DOHH2 (cell line): ENCODE data around the gene YTHDF1.

Experiments
- H3F3A ChIP-seq: fragments of 200-600 bp; sonication (generic), shearing (Covaris generic); 2 replicates; pipeline ENCODE4 v1.6.0; 2016; ENCODE audit warnings: antibody characterized with exemption, mild to moderate bottlenecking; ENCODE audit not compliant: control insufficient read depth, insufficient read depth
- H3K27ac ChIP-seq: fragments of 200-600 bp; sonication (generic); 2 replicates; pipeline ENCODE4 v1.5.1; 2014; ENCODE audit warnings: low read depth, mild to moderate bottlenecking, low read length, moderate library complexity
- H3K27me3 ChIP-seq: fragments of 200-600 bp; sonication (generic); 2 replicates; pipeline ENCODE4 v1.6.1; 2014; ENCODE audit warnings: mild to moderate bottlenecking, low read length, mixed read lengths; ENCODE audit not compliant: control insufficient read depth
- H3K36me3 ChIP-seq: fragments of 200-600 bp; sonication (generic); 2 replicates; pipeline ENCODE4 v1.6.1; 2014; ENCODE audit warnings: mild to moderate bottlenecking, low read length, moderate library complexity, mixed read lengths; ENCODE audit not compliant: control insufficient read depth
- H3K4me1 ChIP-seq: fragments of 200-600 bp; sonication (generic); 2 replicates; pipeline ENCODE4 v1.6.1; 2014; ENCODE audit warnings: mild to moderate bottlenecking, low read length, mixed read lengths; ENCODE audit not compliant: control insufficient read depth
- H3K4me2 ChIP-seq: fragments of 200-600 bp; sonication (generic); 2 replicates; pipeline ENCODE4 v1.6.0; 2014; ENCODE audit warnings: mild to moderate bottlenecking, low read length, moderate library complexity
- H3K4me3 ChIP-seq: fragments of 200-600 bp; sonication (generic); 2 replicates; pipeline ENCODE4 v1.5.1; 2014; ENCODE audit warnings: mild to moderate bottlenecking, low read length, mixed read lengths
- H3K79me2 ChIP-seq: fragments of 200-600 bp; sonication (generic); 2 replicates; pipeline ENCODE4 v1.6.1; 2014; ENCODE audit warnings: mild to moderate bottlenecking, low read length, mixed read lengths; ENCODE audit not compliant: control insufficient read depth
- H3K9me2 ChIP-seq: fragments of 200-600 bp; sonication (generic); replicated peaks from 2 replicates; pipeline ENCODE4 v1.6.1; 2014; ENCODE audit warnings: mild to moderate bottlenecking, low read length, mixed read lengths; ENCODE audit not compliant: control insufficient read depth
- H3K9me3 ChIP-seq: fragments of 200-600 bp; sonication (generic); 2 replicates; pipeline ENCODE4 v1.6.1; 2014; ENCODE audit warnings: antibody characterized with exemption, low read length, mixed read lengths; ENCODE audit not compliant: control insufficient read depth, insufficient read depth
- H4K20me1 ChIP-seq: fragments of 200-600 bp; sonication (generic); 2 replicates; pipeline ENCODE4 v1.6.0; 2014; ENCODE audit warnings: low read depth, mild to moderate bottlenecking, antibody characterized with exemption, low read length, moderate library complexity; ENCODE audit not compliant: control insufficient read depth, insufficient read depth
- EZH2phosphoT487 ChIP-seq: fragments of 200-600 bp; sonication (generic); IDR thresholded peaks from 2 replicates; pipeline ENCODE4 v1.6.1; 2017; ENCODE audit warnings: borderline replicate concordance, mild to moderate bottlenecking, antibody characterized with exemption, low read length, moderate library complexity, mixed read lengths
- TF ChIP-seq, protein P1 (sequence below): fragments of 200-600 bp; sonication (generic); IDR thresholded peaks from one replicate; pipeline ENCODE4 v1.5.1; 2014; ENCODE audit warnings: antibody characterized with exemption, mild to moderate bottlenecking, low read depth, low read length; ENCODE audit not compliant: poor library complexity, severe bottlenecking

The YTHDF1 gene

DNA sequence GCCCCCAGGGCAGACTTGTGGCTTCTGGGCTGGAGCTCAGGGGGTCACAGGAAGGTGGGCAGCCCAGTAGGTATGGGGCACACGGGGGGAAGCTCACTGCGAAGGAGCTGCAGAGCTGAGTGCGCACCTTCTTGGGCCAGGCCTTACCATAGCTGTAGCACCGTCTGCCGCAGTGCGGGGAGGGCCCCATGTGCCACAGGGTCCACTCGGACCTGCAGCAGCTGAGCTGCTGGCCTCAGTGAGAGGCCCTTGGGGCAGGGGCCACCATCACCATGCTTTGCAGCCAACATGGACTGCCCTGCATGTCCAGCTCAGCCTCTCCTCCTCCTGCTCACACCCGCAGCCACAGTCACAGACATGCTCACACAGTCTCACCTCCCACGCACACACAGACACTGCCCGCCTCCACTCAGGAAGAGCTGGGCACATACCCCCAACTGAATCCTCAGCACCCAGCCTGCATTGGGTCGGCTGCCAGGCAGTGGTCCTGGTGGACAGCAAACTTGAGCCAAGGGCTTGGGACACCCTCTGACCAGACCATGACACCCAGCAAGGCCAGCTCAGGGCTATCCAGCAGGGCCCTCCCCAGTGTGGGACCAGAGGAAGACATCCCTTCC, 35.3 kb downstream of the YTHDF1 start:
- H3K4me2 ChIP-seq, result no peak overlapping the region
- H3K27me3 ChIP-seq, result peaks cover 27% of the 10 kb centered on the region
- TF ChIP-seq, protein P1, sequence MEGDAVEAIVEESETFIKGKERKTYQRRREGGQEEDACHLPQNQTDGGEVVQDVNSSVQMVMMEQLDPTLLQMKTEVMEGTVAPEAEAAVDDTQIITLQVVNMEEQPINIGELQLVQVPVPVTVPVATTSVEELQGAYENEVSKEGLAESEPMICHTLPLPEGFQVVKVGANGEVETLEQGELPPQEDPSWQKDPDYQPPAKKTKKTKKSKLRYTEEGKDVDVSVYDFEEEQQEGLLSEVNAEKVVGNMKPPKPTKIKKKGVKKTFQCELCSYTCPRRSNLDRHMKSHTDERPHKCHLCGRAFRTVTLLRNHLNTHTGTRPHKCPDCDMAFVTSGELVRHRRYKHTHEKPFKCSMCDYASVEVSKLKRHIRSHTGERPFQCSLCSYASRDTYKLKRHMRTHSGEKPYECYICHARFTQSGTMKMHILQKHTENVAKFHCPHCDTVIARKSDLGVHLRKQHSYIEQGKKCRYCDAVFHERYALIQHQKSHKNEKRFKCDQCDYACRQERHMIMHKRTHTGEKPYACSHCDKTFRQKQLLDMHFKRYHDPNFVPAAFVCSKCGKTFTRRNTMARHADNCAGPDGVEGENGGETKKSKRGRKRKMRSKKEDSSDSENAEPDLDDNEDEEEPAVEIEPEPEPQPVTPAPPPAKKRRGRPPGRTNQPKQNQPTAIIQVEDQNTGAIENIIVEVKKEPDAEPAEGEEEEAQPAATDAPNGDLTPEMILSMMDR, result no peak
- TF ChIP-seq EZH2phosphoT487, result no peak
- H3K79me2 ChIP-seq, result no peaks in the 10 kb centered on the region
- no peaks in the 10 kb centered on the region for H3K9me2 ChIP-seq
- no peak overlapping the region for H3K27ac ChIP-seq
- no peaks in the 10 kb centered on the region for H3K36me3 ChIP-seq
- H3K4me3 ChIP-seq, result no peak overlapping the region
- peaks cover 3% of the 10 kb centered on the region; the same call in 1 of the 2 replicates for H3K4me1 ChIP-seq
- H3F3A ChIP-seq, result no peaks in the 10 kb centered on the region
- H4K20me1 ChIP-seq, result no peaks in the 10 kb centered on the region
- peaks cover 4% of the 10 kb centered on the region; the same call in 1 of the 2 replicates for H3K9me3 ChIP-seq

DNA sequence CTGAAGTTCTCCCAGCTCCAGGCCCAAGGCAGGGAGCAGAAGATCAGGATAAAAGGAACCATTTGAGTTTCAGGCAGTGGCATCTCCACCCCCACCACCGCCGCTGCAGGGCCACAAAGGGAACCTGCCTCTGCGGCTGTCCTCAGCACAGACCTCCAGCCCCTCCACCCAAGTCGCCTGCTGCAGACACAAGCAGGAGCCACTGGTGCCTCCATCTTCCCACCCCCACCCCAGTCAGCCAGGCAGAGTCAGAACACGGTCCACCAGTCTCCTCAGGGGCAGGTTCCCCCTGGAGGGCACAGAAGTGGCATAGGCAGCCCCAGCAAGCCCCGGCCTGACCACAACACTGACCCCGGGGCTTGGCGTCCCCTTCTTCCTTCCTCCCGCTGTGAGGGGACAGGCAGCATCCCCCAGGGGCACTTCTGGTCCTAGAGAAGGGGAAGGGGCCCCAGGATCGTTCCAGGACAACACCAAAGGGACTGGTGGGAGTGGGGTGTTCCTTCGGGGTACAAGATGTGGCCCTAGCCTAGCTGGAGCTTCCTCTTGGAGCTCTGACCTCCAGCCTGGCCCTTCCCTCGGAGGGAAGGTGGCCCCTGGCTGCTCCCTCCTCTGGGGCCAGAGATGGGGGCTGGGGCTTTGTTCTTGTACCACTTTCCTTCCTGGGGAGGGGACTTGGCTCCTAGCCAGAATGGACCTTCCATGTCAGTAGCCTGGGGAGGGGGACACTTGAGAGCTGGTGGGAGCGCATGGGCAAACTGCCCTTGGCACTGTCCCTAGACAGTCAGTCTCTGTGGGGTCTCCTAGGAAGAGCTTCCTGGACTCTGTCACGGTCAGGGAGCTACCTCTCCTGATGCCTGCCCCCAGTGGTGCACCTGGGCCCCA, 36.0 kb downstream of the YTHDF1 start:
- Histone ChIP-seq H3K27ac (no peak overlapping the region), H3K4me2 (peak overlapping the region; percentile 61), H4K20me1 (no peaks in the 10 kb centered on the region), H3K4me1 (peaks cover 6% of the 10 kb centered on the region; the same call in 1 of the 2 replicates), H3K27me3 (peaks cover 34% of the 10 kb centered on the region), H3K79me2 (no peaks in the 10 kb centered on the region), H3F3A (no peaks in the 10 kb centered on the region), H3K4me3 (no peak overlapping the region), H3K9me2 (no peaks in the 10 kb centered on the region), H3K36me3 (no peaks in the 10 kb centered on the region), H3K9me3 (no peaks in the 10 kb centered on the region)
- TF ChIP-seq, protein P1, result no peak
- no peak for TF ChIP-seq EZH2phosphoT487

DNA sequence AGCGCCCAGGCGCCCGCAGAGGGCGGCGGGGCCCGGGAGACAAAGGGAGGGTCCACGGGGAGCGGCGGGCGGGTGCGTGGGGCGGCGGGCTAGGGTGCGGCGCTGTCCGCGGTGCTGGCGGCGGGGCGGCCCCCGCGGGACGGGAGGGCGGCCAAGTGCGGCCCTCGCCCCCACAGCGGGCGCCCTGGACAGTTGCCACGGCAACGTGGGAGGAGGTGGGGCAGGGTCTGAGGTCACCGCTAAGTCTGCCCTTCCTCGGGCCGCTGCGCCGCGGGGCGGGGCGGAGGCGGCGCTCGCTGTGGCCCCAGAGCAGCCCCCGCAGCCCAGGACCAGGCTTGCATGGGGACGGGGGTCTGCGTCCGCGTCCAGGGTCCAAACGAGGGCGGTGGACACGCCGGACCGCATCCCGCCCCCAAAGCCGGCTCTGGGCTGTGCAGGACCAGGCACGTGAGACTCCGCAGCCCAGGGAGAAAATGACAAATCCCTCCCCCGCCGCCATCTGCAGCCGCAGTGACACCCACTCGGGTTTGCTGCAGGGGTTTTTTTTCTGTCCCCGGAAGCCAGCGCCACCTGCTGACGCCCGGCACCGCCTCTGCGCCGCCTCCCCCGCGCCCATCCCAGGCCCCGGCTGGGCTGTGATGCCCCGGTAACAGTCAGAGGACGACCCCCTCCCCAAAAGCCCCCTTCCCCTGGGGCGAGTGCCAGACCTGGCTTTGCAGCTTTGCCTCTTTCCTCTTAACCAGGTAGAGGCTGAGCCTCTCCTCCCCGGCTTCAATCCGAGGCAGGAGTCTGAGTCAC, 36.8 kb downstream of the YTHDF1 start:
- H4K20me1 ChIP-seq, result no peaks in the 10 kb centered on the region
- H3K27ac ChIP-seq, result no peak overlapping the region

More for the DNA sequence above, 36.8 kb downstream of the YTHDF1 start:
- TF ChIP-seq EZH2phosphoT487, result no peak
- TF ChIP-seq, protein P1, result peak; percentile 79
- Histone ChIP-seq H3K79me2 (no peaks in the 10 kb centered on the region), H3K27me3 (peaks cover 43% of the 10 kb centered on the region), H3K36me3 (no peaks in the 10 kb centered on the region), H3F3A (no peaks in the 10 kb centered on the region), H3K4me2 (peak overlapping the region; percentile 61), H3K9me3 (no peaks in the 10 kb centered on the region), H3K4me3 (peak overlapping the region; percentile 48), H3K4me1 (peaks cover 9% of the 10 kb centered on the region; the same call in 1 of the 2 replicates), H3K9me2 (no peaks in the 10 kb centered on the region)
